GM15510 (cell line): ENCODE measurements around the gene C2orf74.

Experiments used
- POLR2A ChIP-seq: IDR thresholded peaks from 3 replicates; pipeline ENCODE4 v1.6.1; 2011; ENCODE audit warnings: borderline replicate concordance; ENCODE audit not compliant: insufficient read length; ENCODE audit errors: extremely low read depth

The C2orf74 gene

DNA sequence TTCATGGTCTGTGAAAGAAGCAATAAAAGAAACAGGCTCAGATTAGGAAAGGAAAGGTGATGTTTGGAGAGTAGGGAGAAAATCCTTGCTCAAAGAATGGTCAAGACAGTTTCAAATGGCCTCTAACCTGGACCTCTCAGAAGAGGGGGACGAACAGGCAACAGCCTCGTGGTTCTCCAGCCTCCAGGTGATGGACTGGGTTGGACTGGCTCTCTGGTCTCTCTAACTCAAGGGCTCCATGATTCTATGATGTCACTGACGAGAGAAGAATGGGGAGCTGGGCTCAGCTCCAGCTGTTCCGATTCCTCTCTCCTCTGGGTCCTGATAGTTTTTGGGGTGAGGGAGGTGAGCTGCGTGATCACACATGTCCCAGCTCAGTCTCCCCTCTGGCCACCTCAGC is at the start of gene C2orf74:
Gene C2orf74, plus strand, starts transcription at position 301 of the 400 bp plus-strand sequence. CDS start 327 bp downstream, outside the sequence.
- TF ChIP-seq POLR2A = no peak

DNA sequence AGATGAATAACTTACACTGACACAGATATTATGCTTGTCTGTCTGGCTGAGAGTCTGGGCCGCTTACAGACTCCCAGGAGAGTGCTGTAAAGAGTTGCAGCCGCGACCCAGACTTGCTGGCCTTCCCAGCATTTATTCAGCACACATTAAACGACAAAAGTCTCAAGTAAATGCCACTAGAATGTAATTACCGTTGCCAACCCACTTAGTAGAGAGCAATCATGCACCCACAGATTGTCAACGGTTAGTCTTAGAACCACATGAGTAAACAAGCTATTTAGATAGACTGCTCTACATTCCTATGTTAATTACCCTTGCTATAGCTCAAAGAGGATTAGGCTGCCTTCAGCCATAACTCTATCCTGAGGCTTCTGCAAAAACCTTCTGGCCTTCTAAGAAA is 47.8 kb upstream of the C2orf74 start:
- no peak for TF ChIP-seq POLR2A

DNA sequence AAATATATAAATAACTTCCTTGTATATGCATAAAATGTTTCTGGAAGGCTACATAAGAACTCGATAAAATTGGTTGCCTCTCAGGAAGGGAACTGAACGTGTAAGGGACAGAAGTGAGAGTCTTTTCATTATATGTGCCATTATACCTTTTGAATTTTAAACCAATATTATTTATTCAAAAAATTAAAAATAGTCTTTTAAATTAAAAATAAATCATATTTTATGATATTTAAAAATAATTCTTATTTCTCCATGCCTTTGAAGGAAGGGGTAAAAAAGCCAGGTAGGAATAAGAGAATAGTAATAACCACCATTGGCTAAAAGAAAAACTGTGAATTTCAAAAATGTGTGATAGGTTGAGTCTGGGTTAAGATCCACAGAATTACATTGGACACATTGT is 45.7 kb upstream of the C2orf74 start:
- no peak for TF ChIP-seq POLR2A

- no peak for TF ChIP-seq POLR2A
These were observed 44.5 kb upstream of the C2orf74 start for GRCh38 chr2:61117534-61117933.

DNA sequence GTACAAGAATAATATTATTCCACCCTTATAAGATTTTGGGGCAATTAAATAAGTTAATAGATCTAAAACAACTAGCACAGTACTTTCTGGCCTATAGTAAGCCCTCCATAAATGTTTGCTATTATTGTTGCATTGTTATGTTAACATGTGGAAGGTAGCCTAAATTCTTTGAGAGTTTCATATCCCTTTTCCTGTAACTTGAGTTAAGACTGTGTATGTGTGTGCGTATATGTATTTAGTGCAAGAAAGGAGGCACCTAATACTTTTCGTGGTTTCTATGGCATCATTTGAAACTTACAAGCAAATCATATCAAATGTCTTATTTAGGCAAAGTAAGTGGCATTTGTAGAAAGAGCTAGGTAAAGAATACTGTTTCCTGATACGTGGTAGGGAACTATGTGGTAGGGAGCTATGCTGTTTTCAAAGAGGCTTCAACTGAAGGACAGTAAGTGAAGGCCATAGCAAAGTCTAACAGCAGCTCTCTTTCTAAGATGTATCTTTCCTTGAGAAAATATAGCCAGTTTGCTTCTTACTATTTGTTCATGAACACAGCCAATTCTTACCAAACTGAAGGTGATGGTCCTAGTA is 36.8 kb upstream of the C2orf74 start:
- no peak for TF ChIP-seq POLR2A

DNA sequence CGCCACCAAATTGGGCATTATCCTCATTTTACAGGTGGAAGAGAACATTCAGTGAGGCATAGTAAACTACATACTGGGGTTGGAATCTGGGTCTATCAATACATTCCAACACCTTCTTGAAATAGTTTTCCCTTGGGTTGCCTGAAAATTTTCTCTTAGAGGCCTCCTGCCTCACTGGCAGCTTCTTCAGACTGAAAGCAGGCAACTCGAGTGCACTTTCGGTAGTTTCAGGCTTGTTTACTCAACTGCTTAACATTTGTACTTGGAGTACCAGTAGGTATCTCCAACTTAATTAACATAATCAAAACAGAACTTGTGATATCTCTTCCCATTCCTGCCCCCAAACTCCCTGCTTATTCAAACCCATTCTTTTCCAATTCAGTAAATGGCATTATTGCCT is 36.2 kb upstream of the C2orf74 start:
- TF ChIP-seq POLR2A = no peak

DNA sequence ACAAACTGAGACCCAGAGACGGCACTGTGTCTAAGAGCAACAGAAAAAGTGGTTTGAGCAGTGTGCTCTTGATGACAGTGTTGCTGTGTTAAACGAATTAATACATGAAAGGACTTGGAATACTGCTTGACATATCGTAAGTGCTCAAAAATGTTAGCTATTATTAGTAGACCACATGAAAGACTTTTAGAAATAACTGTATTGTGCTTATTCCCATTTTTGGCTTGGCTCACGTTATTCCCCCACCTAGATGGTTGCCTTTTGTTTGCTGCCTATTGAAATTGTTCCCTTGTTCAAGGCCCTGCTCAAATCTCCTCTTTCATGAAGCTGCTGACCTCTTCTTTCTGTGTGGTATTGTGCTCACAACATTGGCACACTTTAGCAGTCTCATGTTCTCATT is 27.8 kb upstream of the C2orf74 start:
- TF ChIP-seq POLR2A = no peak

DNA sequence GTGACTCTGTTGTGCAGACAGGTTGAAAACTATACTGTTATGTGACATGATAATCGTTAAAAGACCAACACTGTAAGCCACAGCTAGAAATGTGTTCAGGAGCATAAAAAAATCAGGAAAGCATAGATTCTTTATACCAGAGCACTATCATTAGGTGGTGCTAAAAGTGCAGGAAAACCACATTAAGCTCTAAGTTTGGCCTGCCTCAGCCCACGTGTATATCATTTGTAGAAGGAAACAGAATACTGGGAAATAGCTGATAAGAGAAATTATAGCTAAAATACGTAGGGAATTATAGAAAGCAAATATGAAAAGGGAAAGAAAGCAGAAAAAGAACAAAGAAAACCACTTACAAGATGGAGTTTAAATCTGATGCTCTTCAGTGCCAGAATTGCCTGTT is 26.5 kb upstream of the C2orf74 start:
- TF ChIP-seq POLR2A = no peak

- TF ChIP-seq POLR2A = no peak
These were observed 23.1 kb upstream of the C2orf74 start for GRCh38 chr2:61138859-61139258.

- TF ChIP-seq POLR2A = no peak
These were observed 20.8 kb upstream of the C2orf74 start for GRCh38 chr2:61141151-61141550.

GRCh38 chr2:61144697-61145268 is 17.2 kb upstream of the C2orf74 start:
- peak; percentile 82 for TF ChIP-seq POLR2A

- no peak for TF ChIP-seq POLR2A
These were observed 16.0 kb upstream of the C2orf74 start for GRCh38 chr2:61145990-61146389.

- TF ChIP-seq POLR2A = no peak
These were observed 12.9 kb upstream of the C2orf74 start for GRCh38 chr2:61149074-61149473.

DNA sequence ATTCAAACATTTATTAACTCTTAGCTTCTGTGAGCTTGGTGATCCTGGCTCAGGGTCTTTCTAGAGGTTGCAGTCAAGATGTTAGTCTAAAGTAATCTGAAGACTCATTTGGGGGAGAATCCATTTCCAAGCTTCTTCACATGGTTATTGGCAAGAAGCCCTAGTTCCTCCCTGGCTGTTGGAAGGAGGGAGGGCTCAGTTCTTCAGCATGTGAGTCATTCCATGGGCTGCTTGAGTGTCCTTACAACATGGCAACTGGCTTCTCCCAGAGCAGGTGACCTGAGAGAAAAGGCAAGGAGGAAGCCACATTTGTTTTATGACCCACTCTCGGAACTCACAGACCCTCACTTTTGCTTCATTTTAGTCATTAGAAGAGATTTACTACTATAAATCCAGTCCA is 10.6 kb upstream of the C2orf74 start:
- no peak for TF ChIP-seq POLR2A

- no peak for TF ChIP-seq POLR2A
These were observed 4.5 kb upstream of the C2orf74 start for GRCh38 chr2:61157371-61158003.

DNA sequence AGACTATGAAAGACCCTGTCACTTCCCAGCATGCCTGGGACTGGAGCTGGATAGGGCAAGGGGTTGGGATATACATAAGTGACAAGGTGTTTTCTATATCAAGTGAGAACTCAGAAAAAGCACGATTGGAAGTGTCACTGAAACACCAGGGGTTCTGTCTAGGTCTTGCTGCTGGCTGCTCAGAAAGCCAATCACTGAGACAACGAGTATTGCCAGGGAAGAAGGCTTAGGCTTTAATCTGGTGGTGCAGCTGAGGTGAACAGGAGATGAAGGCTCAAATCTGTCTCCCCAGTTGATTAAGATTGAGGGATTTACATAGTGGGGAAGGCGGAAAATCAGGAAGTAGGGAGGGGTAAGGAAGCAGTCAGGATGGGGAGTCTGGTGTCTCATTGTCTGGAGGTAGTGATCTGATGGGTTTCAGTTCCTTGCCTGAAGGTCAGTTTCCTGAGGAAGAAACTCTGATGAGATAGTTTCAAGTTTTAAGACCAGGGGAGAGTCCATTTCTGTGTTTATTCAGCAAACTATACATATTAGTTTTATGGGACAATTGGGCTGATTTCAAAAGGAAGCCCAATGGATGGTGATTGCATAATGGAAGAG is 3.5 kb upstream of the C2orf74 start:
- no peak for TF ChIP-seq POLR2A
